Parathyroid adenoma (tissue), 2 donors: Measurements from ENCODE around the gene SLC25A14.
"Not testable (repeated sequence)": the region's sequence is repeated elsewhere in the genome, so short reads cannot be mapped to it uniquely, and the experiment has no call there.

Source experiments
- H2AFZ ChIP-seq: fragments of 300-600 bp; sonication (generic); one replicate; pipeline ENCODE4 v1.7.0; 2017; ENCODE audit warnings: antibody characterized with exemption, mild to moderate bottlenecking
- H3K27ac ChIP-seq: fragments of 300-600 bp; sonication (generic); one replicate; pipeline ENCODE4 v1.7.0; 2017
- H3K27me3 ChIP-seq: fragments of 300-600 bp; sonication (generic); one replicate; pipeline ENCODE4 v1.7.0; 2017; ENCODE audit warnings: low read length; ENCODE audit not compliant: control insufficient read depth, insufficient read depth
- H3K36me3 ChIP-seq: fragments of 300-600 bp; sonication (generic); one replicate; pipeline ENCODE4 v1.7.0; 2017; ENCODE audit warnings: low read length; ENCODE audit not compliant: control insufficient read depth, insufficient read depth
- H3K4me1 ChIP-seq: fragments of 300-600 bp; sonication (generic); one replicate; pipeline ENCODE4 v1.7.0; 2017; ENCODE audit warnings: control low read depth
- H3K4me2 ChIP-seq: fragments of 300-600 bp; sonication (generic); one replicate; pipeline ENCODE4 v1.7.0; 2017; ENCODE audit warnings: low read length
- H3K4me3 ChIP-seq: fragments of 300-600 bp; sonication (generic); one replicate; pipeline ENCODE4 v1.7.0; 2017; ENCODE audit warnings: low read depth, low read length
- H3K79me2 ChIP-seq: fragments of 300-600 bp; sonication (generic); one replicate; pipeline ENCODE4 v1.7.0; 2017; ENCODE audit warnings: control low read depth
- H3K9ac ChIP-seq: fragments of 300-600 bp; sonication (generic); one replicate; pipeline ENCODE4 v1.7.0; 2017; ENCODE audit warnings: mild to moderate bottlenecking
- H3K9me3 ChIP-seq: fragments of 300-600 bp; sonication (generic); one replicate; pipeline ENCODE4 v1.7.0; 2017; ENCODE audit warnings: low read length; ENCODE audit not compliant: control insufficient read depth
- TF ChIP-seq, protein P1 (sequence below): fragments of 300-600 bp; sonication (generic); IDR thresholded peaks from one replicate; pipeline ENCODE4 v1.7.0; 2017; ENCODE audit warnings: antibody characterized with exemption, mild to moderate bottlenecking
- donor health status: primary hyperparathyroidism.

The SLC25A14 gene

DNA sequence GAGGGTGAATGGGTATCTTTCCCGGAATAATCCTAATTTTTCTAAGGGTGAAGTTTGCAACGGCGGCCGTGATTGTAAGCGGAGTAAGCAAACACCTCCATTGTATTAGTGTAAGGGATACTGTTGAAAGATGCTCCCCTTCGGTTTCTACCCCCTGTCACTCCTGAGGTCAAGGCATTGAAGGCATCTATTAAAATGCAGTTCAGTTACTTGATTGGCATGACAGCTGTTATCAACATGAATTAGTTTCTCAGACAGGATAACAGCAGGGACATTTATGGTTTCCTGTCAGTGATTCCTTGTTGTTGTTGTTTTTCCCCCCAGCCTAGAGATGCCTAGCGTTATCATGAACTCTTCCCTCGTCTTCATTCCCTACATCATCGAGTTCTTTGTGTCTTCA lies 552 bp downstream of the SLC25A14 start:
- Histone ChIP-seq H3K4me3 (peak overlapping the region; percentile 56), H3K36me3 (no peaks in the 10 kb centered on the region), H3K4me1 (no peaks in the 10 kb centered on the region), H3K4me2 (peak overlapping the region; percentile 39), H3K9me3 (no peaks in the 10 kb centered on the region), H3K27me3 (no peaks in the 10 kb centered on the region), H2AFZ (peak overlapping the region; percentile 91), H3K79me2 (no peaks in the 10 kb centered on the region), H3K27ac (peak overlapping the region; percentile 63), H3K9ac (peak overlapping the region; percentile 46)
- TF ChIP-seq, protein P1, sequence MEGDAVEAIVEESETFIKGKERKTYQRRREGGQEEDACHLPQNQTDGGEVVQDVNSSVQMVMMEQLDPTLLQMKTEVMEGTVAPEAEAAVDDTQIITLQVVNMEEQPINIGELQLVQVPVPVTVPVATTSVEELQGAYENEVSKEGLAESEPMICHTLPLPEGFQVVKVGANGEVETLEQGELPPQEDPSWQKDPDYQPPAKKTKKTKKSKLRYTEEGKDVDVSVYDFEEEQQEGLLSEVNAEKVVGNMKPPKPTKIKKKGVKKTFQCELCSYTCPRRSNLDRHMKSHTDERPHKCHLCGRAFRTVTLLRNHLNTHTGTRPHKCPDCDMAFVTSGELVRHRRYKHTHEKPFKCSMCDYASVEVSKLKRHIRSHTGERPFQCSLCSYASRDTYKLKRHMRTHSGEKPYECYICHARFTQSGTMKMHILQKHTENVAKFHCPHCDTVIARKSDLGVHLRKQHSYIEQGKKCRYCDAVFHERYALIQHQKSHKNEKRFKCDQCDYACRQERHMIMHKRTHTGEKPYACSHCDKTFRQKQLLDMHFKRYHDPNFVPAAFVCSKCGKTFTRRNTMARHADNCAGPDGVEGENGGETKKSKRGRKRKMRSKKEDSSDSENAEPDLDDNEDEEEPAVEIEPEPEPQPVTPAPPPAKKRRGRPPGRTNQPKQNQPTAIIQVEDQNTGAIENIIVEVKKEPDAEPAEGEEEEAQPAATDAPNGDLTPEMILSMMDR = no peak

GRCh38 chrX:130343411-130343810 lies 3.7 kb downstream of the SLC25A14 start:
- Histone ChIP-seq H3K9me3 (no peaks in the 10 kb centered on the region), H3K9ac (no peak overlapping the region), H3K4me3 (no peak overlapping the region), H3K79me2 (no peaks in the 10 kb centered on the region), H2AFZ (no peak overlapping the region), H3K27ac (no peak overlapping the region), H3K36me3 (no peaks in the 10 kb centered on the region), H3K4me2 (no peak overlapping the region), H3K27me3 (no peaks in the 10 kb centered on the region), H3K4me1 (no peaks in the 10 kb centered on the region)
- TF ChIP-seq, protein P1 = no peak

- Histone ChIP-seq H3K27ac (no peak overlapping the region), H3K79me2 (no peaks in the 10 kb centered on the region), H3K4me3 (no peak overlapping the region), H3K36me3 (no peaks in the 10 kb centered on the region), H2AFZ (no peak overlapping the region), H3K9ac (no peak overlapping the region), H3K4me1 (no peaks in the 10 kb centered on the region), H3K9me3 (no peaks in the 10 kb centered on the region), H3K27me3 (no peaks in the 10 kb centered on the region), H3K4me2 (no peak overlapping the region)
- TF ChIP-seq, protein P1 = no peak
These were observed 7.6 kb downstream of the SLC25A14 start for GRCh38 chrX:130347321-130347720.

DNA sequence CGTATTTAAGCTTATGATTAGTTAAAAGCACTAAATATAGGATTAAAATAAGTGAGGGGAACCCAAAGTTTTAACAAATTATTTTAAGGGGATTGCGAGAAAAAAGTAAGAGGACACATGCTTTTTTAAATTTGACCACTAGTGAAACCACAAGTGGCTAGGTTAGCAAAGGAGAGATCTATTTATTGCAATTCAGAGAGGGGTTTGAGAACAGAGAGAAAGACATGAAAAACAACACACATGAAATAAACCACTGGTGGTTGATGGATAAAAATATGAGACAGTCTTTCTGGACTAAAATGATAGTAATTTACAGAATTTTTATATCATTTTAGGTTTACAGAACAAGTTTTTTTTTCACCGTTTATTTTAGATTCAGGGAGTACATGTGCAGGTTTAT lies 11.8 kb downstream of the SLC25A14 start:
- no peaks in the 10 kb centered on the region for H3K4me1 ChIP-seq
- TF ChIP-seq, protein P1 = no peak
- no peak overlapping the region for H2AFZ ChIP-seq
- H3K4me2 ChIP-seq = no peak overlapping the region
- H3K27ac ChIP-seq = no peak overlapping the region
- H3K9ac ChIP-seq = no peak overlapping the region
- H3K9me3 ChIP-seq = no peaks in the 10 kb centered on the region
- no peaks in the 10 kb centered on the region for H3K27me3 ChIP-seq
- no peak overlapping the region for H3K4me3 ChIP-seq
- H3K79me2 ChIP-seq = no peaks in the 10 kb centered on the region
- H3K36me3 ChIP-seq = no peaks in the 10 kb centered on the region

DNA sequence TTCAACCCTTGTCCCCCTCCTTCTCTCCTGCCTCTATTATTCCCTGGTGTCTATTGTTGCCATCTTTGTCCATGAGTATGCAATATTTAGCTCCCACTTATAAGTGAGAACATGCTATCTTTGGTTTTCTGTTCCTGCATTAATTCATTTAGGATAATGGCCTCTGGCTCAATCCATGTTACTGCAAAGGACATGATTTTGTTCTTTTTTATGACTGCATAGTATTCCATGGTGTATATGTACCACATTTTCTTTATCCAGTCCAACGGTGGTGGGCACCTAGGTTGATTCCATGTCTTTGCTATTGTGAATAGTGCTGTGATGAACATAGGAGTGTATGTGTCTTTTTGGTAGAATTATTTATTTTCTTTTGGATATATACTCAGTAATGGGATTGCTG lies 12.3 kb downstream of the SLC25A14 start:
- not testable (repeated sequence) for H3K27ac ChIP-seq, H3K9me3 ChIP-seq, H2AFZ ChIP-seq, H3K79me2 ChIP-seq, H3K4me1 ChIP-seq, H3K9ac ChIP-seq, H3K4me2 ChIP-seq, H3K27me3 ChIP-seq, H3K4me3 ChIP-seq, H3K36me3 ChIP-seq
